Glutamatergic neuron (in vitro differentiated cells): Measurements from ENCODE around the gene SLC10A2. TPM values are rescaled to one million over a fixed set of nuclear protein-coding genes. Genes with fewer than 3 reads are reported as not detected.

Experiments used
- DNase-seq: peaks from one replicate; pipeline ENCODE4 v3.0.0; 2022
- H3K27ac Mint-ChIP-seq: one replicate; pipeline ENCODE4 v1.8.0; 2020; ENCODE audit warnings: mild to moderate bottlenecking, mixed read lengths, inconsistent platforms; ENCODE audit not compliant: unreplicated experiment
- H3K27me3 Mint-ChIP-seq: one replicate; pipeline ENCODE4 v1.8.0; 2020; ENCODE audit warnings: mild to moderate bottlenecking, moderate library complexity, mixed read lengths, inconsistent platforms; ENCODE audit not compliant: unreplicated experiment
- H3K36me3 Mint-ChIP-seq: one replicate; pipeline ENCODE4 v1.8.0; 2020; ENCODE audit warnings: mild to moderate bottlenecking, mixed read lengths, inconsistent platforms; ENCODE audit not compliant: unreplicated experiment
- H3K4me1 Mint-ChIP-seq: one replicate; pipeline ENCODE4 v1.8.0; 2020; ENCODE audit warnings: mild to moderate bottlenecking, low read depth, mixed read lengths, inconsistent platforms; ENCODE audit not compliant: unreplicated experiment
- H3K4me3 Mint-ChIP-seq: one replicate; pipeline ENCODE4 v1.8.0; 2020; ENCODE audit warnings: mild to moderate bottlenecking, mixed read lengths, inconsistent platforms; ENCODE audit not compliant: unreplicated experiment
- H3K9me3 Mint-ChIP-seq: one replicate; pipeline ENCODE4 v1.8.0; 2020; ENCODE audit warnings: mild to moderate bottlenecking, moderate library complexity, mixed read lengths, inconsistent platforms; ENCODE audit not compliant: unreplicated experiment
- total RNA-seq: library from RNA; stranded (reverse); fragmentation: NEBNext Ultra II Directional; extraction: Animal tissue kit (Norgen Biotek cat#: 25700); gene quantifications from one replicate; pipeline ENCODE4 v1.2.1, GENCODE V29; 2021; ENCODE audit not compliant: unreplicated experiment
- TF ChIP-seq, protein P1 (sequence below): fragments of 200-600 bp; sonication (generic); IDR thresholded peaks from one replicate; pipeline ENCODE4 v1.5.0; 2021; ENCODE audit not compliant: partially characterized antibody, unreplicated experiment

The SLC10A2 gene
- total RNA-seq, 1 donor from 2014 or later: not detected

DNA sequence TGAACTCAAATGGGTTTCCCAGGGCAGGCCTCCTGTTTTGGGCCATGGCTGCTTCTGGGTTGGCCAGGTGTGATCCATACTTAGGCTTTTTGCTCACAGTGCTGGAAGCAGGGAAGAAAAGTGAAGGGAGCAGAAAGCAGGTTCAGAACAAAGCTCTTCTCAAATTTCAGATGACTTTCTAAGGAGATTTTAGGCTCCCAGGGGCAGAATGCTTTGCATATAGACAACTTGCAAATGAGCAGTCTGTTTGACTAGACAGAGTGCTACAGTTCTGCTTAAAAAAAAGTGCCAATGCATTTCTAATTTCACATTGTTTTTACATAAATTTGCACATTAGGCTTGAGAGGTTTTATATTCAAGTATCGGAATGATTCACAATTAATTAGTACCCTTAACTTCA lies 2.6 kb upstream of the SLC10A2 start:
- Mint-ChIP-seq H3K36me3 (peaks cover 4% of the 10 kb centered on the region), H3K4me1 (peaks cover 5% of the 10 kb centered on the region), H3K27ac (no peak overlapping the region), H3K4me3 (no peak overlapping the region), H3K27me3 (no peaks in the 10 kb centered on the region), H3K9me3 (no peaks in the 10 kb centered on the region)
- TF ChIP-seq, protein P1, sequence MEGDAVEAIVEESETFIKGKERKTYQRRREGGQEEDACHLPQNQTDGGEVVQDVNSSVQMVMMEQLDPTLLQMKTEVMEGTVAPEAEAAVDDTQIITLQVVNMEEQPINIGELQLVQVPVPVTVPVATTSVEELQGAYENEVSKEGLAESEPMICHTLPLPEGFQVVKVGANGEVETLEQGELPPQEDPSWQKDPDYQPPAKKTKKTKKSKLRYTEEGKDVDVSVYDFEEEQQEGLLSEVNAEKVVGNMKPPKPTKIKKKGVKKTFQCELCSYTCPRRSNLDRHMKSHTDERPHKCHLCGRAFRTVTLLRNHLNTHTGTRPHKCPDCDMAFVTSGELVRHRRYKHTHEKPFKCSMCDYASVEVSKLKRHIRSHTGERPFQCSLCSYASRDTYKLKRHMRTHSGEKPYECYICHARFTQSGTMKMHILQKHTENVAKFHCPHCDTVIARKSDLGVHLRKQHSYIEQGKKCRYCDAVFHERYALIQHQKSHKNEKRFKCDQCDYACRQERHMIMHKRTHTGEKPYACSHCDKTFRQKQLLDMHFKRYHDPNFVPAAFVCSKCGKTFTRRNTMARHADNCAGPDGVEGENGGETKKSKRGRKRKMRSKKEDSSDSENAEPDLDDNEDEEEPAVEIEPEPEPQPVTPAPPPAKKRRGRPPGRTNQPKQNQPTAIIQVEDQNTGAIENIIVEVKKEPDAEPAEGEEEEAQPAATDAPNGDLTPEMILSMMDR: no peak
- no peak for DNase-seq

DNA sequence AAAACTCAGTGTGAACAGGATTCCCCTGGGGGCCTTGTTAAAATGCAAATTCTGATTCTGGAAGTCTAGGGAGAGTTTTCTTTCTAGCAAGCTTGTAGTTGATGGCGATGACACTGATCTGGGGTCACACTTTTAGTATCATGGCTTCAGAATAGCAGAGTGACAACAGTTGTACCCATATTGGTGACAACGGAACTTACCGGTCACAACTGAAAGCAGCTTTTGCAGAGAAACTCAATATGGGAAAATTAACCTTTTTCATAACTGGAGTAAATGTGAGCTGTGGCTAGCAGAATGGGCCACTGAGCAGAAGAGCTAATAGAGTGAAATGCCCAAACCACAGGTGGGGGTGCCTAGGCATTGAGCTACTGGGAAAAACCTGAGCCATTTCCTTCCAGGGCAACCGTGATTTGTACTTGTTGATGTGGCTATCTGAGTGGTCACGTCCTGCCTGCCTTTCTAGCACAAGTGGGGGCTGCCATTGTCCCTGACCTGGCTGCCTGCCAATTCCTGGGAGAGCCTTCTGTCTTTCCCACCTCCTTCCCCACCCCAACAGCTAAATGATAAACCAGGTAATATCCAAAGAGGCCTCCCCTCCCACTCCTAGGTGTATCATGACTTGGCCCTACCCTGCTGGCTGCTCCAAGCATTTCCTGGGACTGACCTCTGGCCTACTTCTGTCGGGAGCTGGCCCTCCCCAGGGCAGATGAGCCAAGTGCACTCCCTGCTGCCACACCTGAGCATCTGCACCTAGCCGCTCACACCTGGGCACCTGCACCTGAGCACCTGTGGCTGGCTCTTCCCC lies 1.7 kb upstream of the SLC10A2 start:
- Mint-ChIP-seq H3K4me1 (peaks cover 5% of the 10 kb centered on the region), H3K27me3 (no peaks in the 10 kb centered on the region), H3K27ac (no peak overlapping the region), H3K4me3 (no peak overlapping the region), H3K9me3 (no peaks in the 10 kb centered on the region), H3K36me3 (peaks cover 4% of the 10 kb centered on the region)
- no peak for DNase-seq
- TF ChIP-seq, protein P1: no peak

DNA sequence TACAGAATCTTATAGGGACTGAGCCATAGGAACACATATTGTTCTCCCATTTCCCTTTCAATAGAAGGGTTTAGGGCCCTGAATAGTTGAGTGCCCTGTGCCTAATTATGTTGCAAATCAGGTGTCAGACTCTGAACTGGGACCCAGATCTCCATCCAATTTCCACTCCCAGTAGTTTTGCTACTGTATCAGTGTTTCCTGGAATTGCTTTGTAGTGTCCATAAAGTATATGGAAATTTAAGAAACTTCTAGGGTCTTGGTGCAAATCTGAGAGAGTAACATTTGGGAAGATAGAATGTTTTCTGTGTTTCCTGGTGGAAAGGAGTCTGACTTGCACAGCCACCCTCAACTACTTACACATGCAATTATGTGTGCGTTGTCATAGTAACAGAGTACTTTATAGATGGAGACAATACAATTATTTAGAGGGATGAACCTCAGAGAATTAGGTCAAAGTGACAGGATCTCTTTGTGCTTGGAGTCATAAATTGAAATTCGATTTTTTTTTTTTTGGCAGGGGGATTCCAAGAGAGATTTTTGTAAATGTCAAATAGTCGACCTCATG lies 646 bp upstream of the SLC10A2 start:
- H3K27me3 Mint-ChIP-seq: no peaks in the 10 kb centered on the region
- no peak overlapping the region for H3K27ac Mint-ChIP-seq
- peaks cover 4% of the 10 kb centered on the region for H3K36me3 Mint-ChIP-seq
- TF ChIP-seq, protein P1: no peak
- H3K9me3 Mint-ChIP-seq: no peaks in the 10 kb centered on the region
- DNase-seq: no peak
- H3K4me1 Mint-ChIP-seq: peaks cover 5% of the 10 kb centered on the region
- H3K4me3 Mint-ChIP-seq: no peak overlapping the region

DNA sequence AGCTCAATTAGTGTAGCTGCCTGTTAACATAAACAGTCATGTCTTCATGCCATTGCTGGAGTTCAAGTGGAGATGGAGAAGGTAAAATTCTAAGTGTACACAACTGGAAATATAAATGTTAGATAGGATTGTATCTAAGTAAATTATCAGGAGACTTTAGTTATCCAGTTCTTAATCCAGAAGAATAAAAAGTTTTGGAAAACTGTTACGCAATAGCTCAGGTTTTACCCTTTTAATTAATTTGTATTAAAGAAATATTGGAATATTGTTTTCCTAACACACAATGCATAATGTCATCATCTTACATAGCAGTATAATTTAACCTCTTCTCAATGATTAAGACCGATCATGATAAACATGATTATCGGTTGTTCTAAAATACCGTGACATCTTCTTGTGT lies 2.8 kb downstream of the SLC10A2 start:
- Mint-ChIP-seq H3K9me3 (no peaks in the 10 kb centered on the region), H3K36me3 (peaks cover 9% of the 10 kb centered on the region), H3K4me3 (no peak overlapping the region), H3K27ac (no peak overlapping the region), H3K4me1 (peaks cover 4% of the 10 kb centered on the region), H3K27me3 (no peaks in the 10 kb centered on the region)
- DNase-seq: no peak
- TF ChIP-seq, protein P1: no peak

DNA sequence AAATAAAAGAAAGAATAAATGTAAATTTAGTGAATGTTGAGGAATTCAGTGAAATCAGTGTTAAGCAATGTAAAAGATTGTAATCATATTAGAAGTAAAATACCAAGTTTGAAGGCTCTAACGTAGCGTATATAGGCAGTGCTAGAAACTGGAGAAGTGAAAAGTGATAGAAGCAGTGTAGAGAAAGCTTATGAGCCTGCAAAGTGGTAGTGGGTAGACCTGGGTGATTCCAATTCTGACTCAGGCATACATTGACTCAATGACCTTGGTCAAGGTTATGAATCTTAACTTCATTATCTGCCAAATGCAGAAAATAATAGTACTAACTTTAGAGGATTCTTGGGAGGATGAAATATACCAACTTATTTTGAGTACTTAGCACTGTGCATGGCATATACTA lies 4.1 kb downstream of the SLC10A2 start:
- Mint-ChIP-seq H3K4me1 (peaks cover 2% of the 10 kb centered on the region), H3K27me3 (no peaks in the 10 kb centered on the region), H3K4me3 (no peak overlapping the region), H3K36me3 (peaks cover 10% of the 10 kb centered on the region), H3K9me3 (no peaks in the 10 kb centered on the region), H3K27ac (no peak overlapping the region)
- TF ChIP-seq, protein P1: no peak
- no peak for DNase-seq
